Stomach (tissue), 9 donors: ENCODE measurements around the gene UBQLN3. TPM values are rescaled to one million over a fixed set of nuclear protein-coding genes. Genes with fewer than 3 reads are reported as not detected.

Experiments used
- DNase-seq, 2 donors: peaks; one replicate each; pipeline versions ENCODE4 v3.0.0 to v3.0.0-alpha.2; 2013 to 2019
- H3K27ac ChIP-seq, 5 donors: fragments of 200-600 bp in 4 of 5; sonication (generic) in 4 of 5; one replicate each; pipeline ENCODE4 v1.5.1; 2013 to 2019; ENCODE audit warnings: mild to moderate bottlenecking in 1 of 5, moderate library complexity in 1 of 5
- H3K27me3 ChIP-seq, 3 donors: fragments of 200-600 bp; sonication (generic); one replicate each; pipeline ENCODE4 v1.5.1; 2017 to 2019; ENCODE audit warnings: mixed run types in 1 of 3
- H3K36me3 ChIP-seq, 4 donors: fragments of 200-600 bp; sonication (generic); 1 replicate in 3 of 4; 2 replicates in 1 of 4; pipeline ENCODE4 v1.5.1; 2016 to 2019
- H3K4me1 ChIP-seq, 4 donors: fragments of 200-600 bp; sonication (generic); one replicate each; pipeline ENCODE4 v1.5.1; 2016 to 2019
- H3K4me3 ChIP-seq, 4 donors: fragments of 200-600 bp; sonication (generic) in 3 of 4; one replicate each; pipeline ENCODE4 v1.5.1; 2016 to 2019; ENCODE audit warnings: mild to moderate bottlenecking in 1 of 4
- H3K9me3 ChIP-seq, 4 donors: fragments of 200-600 bp; sonication (generic); one replicate each; pipeline ENCODE4 v1.5.1; 2016 to 2019
- EP300 ChIP-seq: sonication (generic); formaldehyde crosslinking; IDR thresholded peaks from one replicate; pipeline ENCODE4 v1.6.1; 2017; ENCODE audit warnings: antibody characterized with exemption
- POLR2A ChIP-seq, 4 donors: fragments of 450-650 bp; IDR thresholded peaks; one replicate each; pipeline ENCODE4 v1.6.1; 2016; ENCODE audit warnings: antibody characterized with exemption in 4 of 4, control low read depth in 2 of 4, mild to moderate bottlenecking in 1 of 4, moderate library complexity in 1 of 4
- POLR2AphosphoS5 ChIP-seq, 3 donors: sonication (generic); formaldehyde crosslinking; IDR thresholded peaks; one replicate each; pipeline ENCODE4 v1.6.1; 2016; ENCODE audit warnings: antibody characterized with exemption in 3 of 3
- WGBS, 5 donors: extraction: QIAGEN DNeasy Blood & Tissue Kit in 3 of 5; methylation state at CpG; one replicate each; pipeline versions ENCODE4 v1.1.5 to v1.1.7; 2013 to 2018; 5-methylcytosine and 5-hydroxymethylcytosine counted together
- intact Hi-C: fragments of 100-400 bp; cut with DNase I; formaldehyde crosslinking; loops from one replicate; pipeline ENCODE4 v1.15.1; 2023; ENCODE audit warnings: low total_unique reads
- polyA plus RNA-seq, 3 donors: library from polyadenylated mRNA; stranded (reverse); fragments of 200-250 nt; gene quantifications; one replicate each; pipeline ENCODE4 v1.2.3, GENCODE V29; 2013
- total RNA-seq, 5 donors: library from RNA; depleted of rRNA; stranded (reverse); fragments of >200 nt; gene quantifications; one replicate each; pipeline versions ENCODE4 v1.1.0 to v1.2.3, GENCODE V29; 2014 to 2016
- TF ChIP-seq, protein P1 (sequence below), 7 experiments: fragments of 450-650 bp in 4 of 7; fragments of 200-600 bp in 3 of 7; sonication (generic) in 3 of 7; IDR thresholded peaks; one replicate each; pipeline ENCODE4 v1.5.1; 2016 to 2019; ENCODE audit warnings: antibody characterized with exemption in 7 of 7, control low read depth in 2 of 7, mild to moderate bottlenecking in 1 of 7
- donor health status: healthy with polysubstance abuse.
- donor health status: Bipolar disorder and iron deficiency.
- donor health status: healthy.

The UBQLN3 gene
- total and polyA plus RNA-seq, 8 donors: 1.1 TPM; not detected in 7

DNA sequence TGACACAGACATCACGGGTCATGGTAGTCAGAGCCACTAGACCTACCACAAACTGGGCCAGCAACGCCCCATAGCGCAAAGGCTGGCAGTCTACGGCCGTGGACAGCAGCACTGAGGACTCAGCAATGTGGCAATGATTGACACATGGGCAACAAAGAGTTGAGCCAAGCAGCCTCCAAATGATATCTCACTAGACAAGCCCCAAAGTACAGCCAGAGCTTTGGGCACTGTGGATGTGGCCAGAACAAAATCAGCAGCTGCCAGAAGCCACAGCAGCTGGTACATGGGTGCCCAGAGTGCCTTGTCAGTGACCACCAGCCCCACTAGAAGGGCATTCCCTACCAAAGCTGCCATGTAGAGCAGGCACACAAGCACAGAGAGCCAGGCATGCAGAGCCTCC, 18.0 kb upstream of the UBQLN3 start:
- no peak for DNase-seq
- Histone ChIP-seq H3K27me3 (no peaks in the 10 kb centered on the region), H3K4me1 (no peaks in the 10 kb centered on the region), H3K36me3 (no peaks in the 10 kb centered on the region), H3K9me3 (no peaks in the 10 kb centered on the region), H3K4me3 (no peak overlapping the region), H3K27ac (no peak overlapping the region)
- 88 to 92% (median 89%) methylated on average over 5 of the region's 5 CpGs for WGBS, 5 donors
- TF ChIP-seq POLR2AphosphoS5 (IDR thresholded peaks at IDR 0.05) (no peak), EP300 (no peak), POLR2A (IDR thresholded peaks at IDR 0.05) (no peak)
- TF ChIP-seq, protein P1, sequence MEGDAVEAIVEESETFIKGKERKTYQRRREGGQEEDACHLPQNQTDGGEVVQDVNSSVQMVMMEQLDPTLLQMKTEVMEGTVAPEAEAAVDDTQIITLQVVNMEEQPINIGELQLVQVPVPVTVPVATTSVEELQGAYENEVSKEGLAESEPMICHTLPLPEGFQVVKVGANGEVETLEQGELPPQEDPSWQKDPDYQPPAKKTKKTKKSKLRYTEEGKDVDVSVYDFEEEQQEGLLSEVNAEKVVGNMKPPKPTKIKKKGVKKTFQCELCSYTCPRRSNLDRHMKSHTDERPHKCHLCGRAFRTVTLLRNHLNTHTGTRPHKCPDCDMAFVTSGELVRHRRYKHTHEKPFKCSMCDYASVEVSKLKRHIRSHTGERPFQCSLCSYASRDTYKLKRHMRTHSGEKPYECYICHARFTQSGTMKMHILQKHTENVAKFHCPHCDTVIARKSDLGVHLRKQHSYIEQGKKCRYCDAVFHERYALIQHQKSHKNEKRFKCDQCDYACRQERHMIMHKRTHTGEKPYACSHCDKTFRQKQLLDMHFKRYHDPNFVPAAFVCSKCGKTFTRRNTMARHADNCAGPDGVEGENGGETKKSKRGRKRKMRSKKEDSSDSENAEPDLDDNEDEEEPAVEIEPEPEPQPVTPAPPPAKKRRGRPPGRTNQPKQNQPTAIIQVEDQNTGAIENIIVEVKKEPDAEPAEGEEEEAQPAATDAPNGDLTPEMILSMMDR (IDR thresholded peaks at IDR 0.05): no peak
- intact Hi-C loops: no loop called here

DNA sequence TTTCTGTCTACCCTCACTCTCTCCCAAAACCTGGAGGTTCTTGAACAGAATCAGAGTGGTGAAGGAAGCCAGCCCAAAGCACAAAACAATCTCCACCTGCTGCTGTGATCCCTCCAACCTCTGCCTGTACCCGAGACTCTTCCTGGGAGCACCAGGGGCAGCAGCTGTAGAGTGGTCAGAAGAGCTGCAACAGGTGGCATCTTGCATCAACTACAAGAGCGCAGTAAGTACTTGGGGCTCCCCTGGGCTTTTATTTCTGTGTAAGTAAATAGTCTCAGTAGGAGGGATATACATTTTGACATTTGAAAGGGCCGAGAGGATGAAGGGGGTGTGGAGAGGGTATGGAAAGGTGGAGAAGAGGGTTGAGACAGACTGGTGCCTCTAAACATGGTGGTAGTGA, 15.0 kb upstream of the UBQLN3 start:
- intact Hi-C loops: no loop called here
- no peak for DNase-seq
- Histone ChIP-seq H3K9me3 (no peaks in the 10 kb centered on the region), H3K27me3 (no peaks in the 10 kb centered on the region), H3K36me3 (no peaks in the 10 kb centered on the region), H3K4me3 (no peak overlapping the region), H3K27ac (no peak overlapping the region), H3K4me1 (no peaks in the 10 kb centered on the region)
- TF ChIP-seq EP300 (no peak), POLR2A (IDR thresholded peaks at IDR 0.05) (no peak), POLR2AphosphoS5 (IDR thresholded peaks at IDR 0.05) (no peak)
- TF ChIP-seq, protein P1 (IDR thresholded peaks at IDR 0.05): no peak
- 57 to 67% (median 60%) methylated on average over 3 of the region's 3 CpGs for WGBS, 5 donors

DNA sequence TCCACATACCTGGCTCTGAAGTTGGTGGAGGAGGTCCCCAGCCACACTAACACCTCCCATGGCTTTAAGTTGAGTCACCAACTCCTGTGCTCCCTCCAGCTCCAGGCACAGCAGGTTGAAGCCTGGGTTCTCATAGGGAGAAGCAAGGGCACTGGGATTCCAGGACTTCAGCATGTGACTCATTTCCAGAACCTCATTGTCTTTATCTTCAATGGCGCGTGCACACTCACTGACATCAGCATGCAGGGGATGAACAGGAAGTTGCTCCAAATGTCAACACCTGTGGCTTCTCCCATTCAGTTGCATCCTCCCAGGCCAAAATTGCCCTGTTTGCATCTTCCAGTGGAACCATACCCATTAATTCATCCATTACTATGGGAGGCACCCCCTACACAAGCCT, 12.6 kb upstream of the UBQLN3 start:
- Histone ChIP-seq H3K9me3 (no peaks in the 10 kb centered on the region), H3K4me1 (no peaks in the 10 kb centered on the region), H3K36me3 (no peaks in the 10 kb centered on the region), H3K4me3 (no peak overlapping the region), H3K27me3 (no peaks in the 10 kb centered on the region), H3K27ac (no peak overlapping the region)
- TF ChIP-seq EP300 (no peak), POLR2A (IDR thresholded peaks at IDR 0.05) (no peak), POLR2AphosphoS5 (IDR thresholded peaks at IDR 0.05) (no peak)
- TF ChIP-seq, protein P1 (IDR thresholded peaks at IDR 0.05): no peak
- intact Hi-C loops: no loop called here
- no peak for DNase-seq
- 79 to 100% (median 92%) methylated on average over 2 of the region's 2 CpGs for WGBS, 5 donors

DNA sequence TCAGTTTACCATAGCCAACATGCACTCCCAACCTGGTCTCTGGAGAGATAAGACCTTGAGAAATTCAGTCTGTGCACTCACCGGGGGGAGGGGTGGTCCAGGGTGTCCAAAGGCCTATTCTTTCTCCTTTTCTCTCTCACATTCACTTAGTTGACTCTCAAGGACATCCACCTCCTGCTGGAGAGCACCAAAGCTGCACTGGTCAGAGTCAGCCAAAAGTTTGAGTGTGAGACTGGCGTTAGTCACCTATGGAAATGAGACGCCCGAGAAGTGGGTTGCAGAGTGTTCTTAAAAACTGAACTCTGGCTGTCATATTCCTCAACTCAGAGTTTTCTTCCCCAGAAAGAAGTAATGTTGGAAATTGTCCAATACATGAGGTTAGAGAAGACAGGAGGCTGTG, 11.8 kb upstream of the UBQLN3 start:
- intact Hi-C loops: no loop called here
- TF ChIP-seq POLR2AphosphoS5 (IDR thresholded peaks at IDR 0.05) (no peak), EP300 (no peak), POLR2A (IDR thresholded peaks at IDR 0.05) (no peak)
- TF ChIP-seq, protein P1 (IDR thresholded peaks at IDR 0.05): no peak

More for the DNA sequence above, 11.8 kb upstream of the UBQLN3 start:
- Histone ChIP-seq H3K27me3 (no peaks in the 10 kb centered on the region), H3K4me3 (no peak overlapping the region), H3K27ac (no peak overlapping the region), H3K4me1 (no peaks in the 10 kb centered on the region), H3K9me3 (no peaks in the 10 kb centered on the region), H3K36me3 (no peaks in the 10 kb centered on the region)
- DNase-seq: no peak
- 87 to 97% (median 94%) methylated on average over 4 of the region's 4 CpGs for WGBS, 5 donors
